GM12878 (cell line): ENCODE results near the gene TOR1AIP1. TPM values are rescaled to one million over a fixed set of nuclear protein-coding genes. Genes with fewer than 3 reads are reported as not detected.

Source experiments
- ATAC-seq: fragments of 200-7000 bp; cut with Tn5 transposase; 3 replicates; pipeline ENCODE4 v1.9.1; 2020; ENCODE audit warnings: mild to moderate bottlenecking, moderate library complexity
- BruUV-seq: library from RNA; stranded (reverse); fragments of 400-500 nt; replicated peaks from 2 replicates; lab custom pipeline; 2021; lab: Mats Ljungman, UMichigan
- CTCF ChIA-PET: fragments of 300-600 bp; sonication (Branson Sonifier 250); formaldehyde crosslinking; extraction: SDS; loops from one replicate; lab custom pipeline; 2021; ENCODE audit warnings: inconsistent platforms; lab: Yijun Ruan, JAX
- POLR2A ChIA-PET: fragments of 350-600 bp; formaldehyde crosslinking; extraction: SDS; loops from one replicate; lab custom pipeline; 2021; ENCODE audit warnings: inconsistent platforms; lab: Charles Lee
- RAD21 ChIA-PET: fragments of 300-600 bp; sonication (Branson Sonifier 250); formaldehyde crosslinking; loops from one replicate; lab custom pipeline; 2023; ENCODE audit warnings: antibody characterized with exemption; ENCODE audit not compliant: unreplicated experiment; lab: Charles Lee
- SMC1A ChIA-PET: fragments of 300-600 bp; sonication (Branson Sonifier 250); formaldehyde crosslinking; loops from one replicate; lab custom pipeline; 2023; ENCODE audit not compliant: unreplicated experiment, uncharacterized antibody; lab: Charles Lee
- DNase-seq: peaks from one replicate; pipeline ENCODE4 v3.0.0-alpha.2; 2011; ENCODE audit warnings: low read depth, low spot score
- FAIRE-seq: peaks from 3 replicates; lab custom pipeline; 2011; peaks lifted over from hg19 to GRCh38; lab: Jason Lieb, UNC
- H2AFZ ChIP-seq: 2 replicates; pipeline ENCODE4 v1.6.0; 2011; ENCODE audit warnings: low read depth, low read length, control low read depth; ENCODE audit not compliant: control insufficient read depth
- H3K27ac ChIP-seq: 2 replicates; pipeline ENCODE4 v1.5.1; 2011; ENCODE audit warnings: control low read depth; ENCODE audit not compliant: control insufficient read depth, insufficient read depth
- H3K27me3 ChIP-seq, 2 experiments: replicated peaks in 1 of 2; 2 replicates each; pipeline versions ENCODE4 v1.6.0 to v1.6.1; 2011; ENCODE audit warnings: low read length in 1 of 2; ENCODE audit not compliant: control insufficient read depth in 2 of 2, insufficient read depth in 2 of 2
- H3K36me3 ChIP-seq, 2 experiments: 2 replicates each; pipeline ENCODE4 v1.5.1; 2011; ENCODE audit warnings: low read length in 1 of 2; ENCODE audit not compliant: control insufficient read depth in 2 of 2, insufficient read depth in 2 of 2
- H3K4me1 ChIP-seq: 2 replicates; pipeline ENCODE4 v1.6.1; 2011; ENCODE audit warnings: mild to moderate bottlenecking, low read length, moderate library complexity, mixed read lengths; ENCODE audit not compliant: control insufficient read depth, insufficient read depth
- H3K4me2 ChIP-seq: 2 replicates; pipeline ENCODE4 v1.6.0; 2011; ENCODE audit warnings: control low read depth; ENCODE audit not compliant: control insufficient read depth, insufficient read depth
- H3K4me3 ChIP-seq: fragments of 200-600 bp; sonication (generic); 2 replicates; pipeline ENCODE4 v1.5.1; 2016
- H3K79me2 ChIP-seq: 2 replicates; pipeline ENCODE4 v1.6.0; 2011; ENCODE audit warnings: low read length; ENCODE audit not compliant: control insufficient read depth, insufficient read depth
- H3K9ac ChIP-seq: 2 replicates; pipeline ENCODE4 v1.8.0; 2011; ENCODE audit warnings: low read length, control low read depth, mixed read lengths; ENCODE audit not compliant: control insufficient read depth, insufficient read depth
- H3K9me3 ChIP-seq: replicated peaks from 3 replicates; pipeline ENCODE4 v1.5.1; 2011; ENCODE audit warnings: mild to moderate bottlenecking, low read length; ENCODE audit not compliant: control insufficient read depth, insufficient read depth
- H4K20me1 ChIP-seq: 2 replicates; pipeline ENCODE4 v1.6.0; 2011; ENCODE audit not compliant: control insufficient read depth, insufficient read depth
- BACH1 ChIP-seq: fragments of 450-650 bp; IDR thresholded peaks from 2 replicates; pipeline ENCODE4 v1.6.1; 2017; ENCODE audit warnings: mild to moderate bottlenecking, borderline replicate concordance
- CBX5 ChIP-seq: sonication (generic); IDR thresholded peaks from 2 replicates; pipeline ENCODE4 v1.6.1; 2016; ENCODE audit warnings: low read depth, moderate library complexity, mild to moderate bottlenecking, inconsistent platforms
- CREB1 ChIP-seq: IDR thresholded peaks from 2 replicates; pipeline ENCODE4 v1.6.1; 2012; ENCODE audit warnings: low read depth, mild to moderate bottlenecking, inconsistent platforms
- NR2C2 ChIP-seq: IDR thresholded peaks from 2 replicates; pipeline ENCODE4 v1.6.1; 2011; ENCODE audit warnings: borderline replicate concordance, low read depth; ENCODE audit not compliant: control insufficient read depth, insufficient read length
- NR2F1 ChIP-seq: fragments of 450-650 bp; conservative IDR thresholded peaks from 2 replicates; pipeline ENCODE4 v1.6.1; 2017; ENCODE audit warnings: mild to moderate bottlenecking
- POLR2A ChIP-seq: IDR thresholded peaks from 2 replicates; pipeline ENCODE4 v1.6.1; 2011; ENCODE audit warnings: low read depth, mild to moderate bottlenecking, low read length
- POLR2AphosphoS5 ChIP-seq: IDR thresholded peaks from 2 replicates; pipeline ENCODE4 v1.6.1; 2011; ENCODE audit warnings: mild to moderate bottlenecking, low read length, inconsistent platforms
- SMARCA5 ChIP-seq: fragments of 450-650 bp; IDR thresholded peaks from 2 replicates; pipeline ENCODE4 v1.6.1; 2017; ENCODE audit warnings: mild to moderate bottlenecking
- SPI1 ChIP-seq: IDR thresholded peaks from 2 replicates; pipeline ENCODE4 v1.6.1; 2011; ENCODE audit warnings: low read depth, mild to moderate bottlenecking, low read length, moderate library complexity, borderline replicate concordance; ENCODE audit not compliant: insufficient read depth
- STAT1 ChIP-seq: fragments of 450-650 bp; conservative IDR thresholded peaks from 2 replicates; pipeline ENCODE4 v1.6.1; 2014; ENCODE audit warnings: antibody characterized with exemption, mild to moderate bottlenecking
- TCF7 ChIP-seq: IDR thresholded peaks from 2 replicates; pipeline ENCODE4 v1.6.1; 2014; ENCODE audit warnings: antibody characterized with exemption, borderline replicate concordance
- WGBS: methylation state at CpG from one replicate; pipeline ENCODE4 v1.1.6; 2016; ENCODE audit warnings: low lambda C conversion rate; ENCODE audit not compliant: insufficient replicate concordance, insufficient coverage; ENCODE audit errors: missing lambda C conversion rate; 5-methylcytosine and 5-hydroxymethylcytosine counted together
- in situ Hi-C: fragments of 300-500 bp; cut with MboI; formaldehyde crosslinking; loops from 9 replicates; pipeline ENCODE4 v1.14.3; 2018; ENCODE audit warnings: mixed read lengths
- intact Hi-C: fragments of 100-400 bp; cut with micrococcal nuclease; formaldehyde crosslinking; loops from one replicate; pipeline ENCODE4 v1.14.2; 2022; ENCODE audit not compliant: unreplicated experiment
- polyA plus RNA-seq, 11 experiments: library from polyadenylated mRNA; depleted of rRNA in 4 of 11; unstranded in 6 of 11; stranded (reverse) in 5 of 11; fragments of >200 nt; fragmentation: Nextera tagmentation in 4 of 11; fragmentation: Illumina TruSeq in 1 of 11; extraction: Ambion mirVana in 4 of 11; extraction: Trizol in 1 of 11; gene quantifications; 1 replicate in 1 of 11; 2 replicates in 10 of 11; pipeline versions ENCODE4 v1.2.1 to v1.2.3, GENCODE V29; 2011 to 2016; ENCODE audit warnings: inconsistent platforms in 2 of 11, missing spikeins in 2 of 11, low read depth in 1 of 11
- total RNA-seq, 4 experiments: library from RNA; depleted of rRNA in 3 of 4; stranded (reverse); fragments of >200 nt in 3 of 4; fragmentation: Illumina TruSeq in 1 of 4; extraction: Trizol in 1 of 4; gene quantifications; 2 replicates each; pipeline versions ENCODE4 v1.2.1 to v1.2.3, GENCODE V29; 2013 to 2021
- TF ChIP-seq, protein P1 (sequence below): IDR thresholded peaks from 2 replicates; pipeline ENCODE4 v1.6.1; 2012; ENCODE audit warnings: mild to moderate bottlenecking, low read depth, low read length
- TF ChIP-seq, protein P2 (sequence below): IDR thresholded peaks from 2 replicates; pipeline ENCODE4 v1.6.1; 2011; ENCODE audit warnings: borderline replicate concordance, low read depth, mild to moderate bottlenecking, moderate library complexity, low read length; ENCODE audit not compliant: insufficient read depth, poor library complexity, severe bottlenecking
- TF ChIP-seq, protein P3 (sequence below): fragments of 450-650 bp; formaldehyde crosslinking; IDR thresholded peaks from 2 replicates; pipeline ENCODE4 v1.4.0; 2020; ENCODE audit warnings: mild to moderate bottlenecking, moderate library complexity

The TOR1AIP1 gene
- total and polyA plus RNA-seq, 10 of the 15 experiments (the other 5 are each of a cell fraction or from before 2014, with no cell fraction given) = 14.8 to 36.0 (median 25.8) TPM

DNA sequence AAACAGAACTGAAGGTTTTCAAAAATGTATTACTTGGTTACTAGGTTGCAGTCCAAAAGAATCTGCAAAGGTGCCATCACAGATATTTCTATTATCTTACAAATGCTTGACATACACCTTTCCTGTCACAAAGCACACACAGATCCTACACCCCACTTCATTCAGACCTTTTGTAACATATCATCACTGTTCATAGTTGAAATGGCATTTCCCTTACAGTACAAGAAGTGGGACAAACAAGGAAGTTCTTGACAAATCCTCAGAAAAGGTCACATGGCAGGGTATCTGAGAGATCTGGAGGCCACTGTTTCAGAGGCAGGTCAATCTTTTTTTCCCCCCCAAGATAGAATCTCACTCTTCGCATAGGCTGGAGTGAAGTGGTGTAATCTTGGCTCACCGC lies 25.8 kb upstream of the TOR1AIP1 start (continued):
- TF ChIP-seq, protein P1, sequence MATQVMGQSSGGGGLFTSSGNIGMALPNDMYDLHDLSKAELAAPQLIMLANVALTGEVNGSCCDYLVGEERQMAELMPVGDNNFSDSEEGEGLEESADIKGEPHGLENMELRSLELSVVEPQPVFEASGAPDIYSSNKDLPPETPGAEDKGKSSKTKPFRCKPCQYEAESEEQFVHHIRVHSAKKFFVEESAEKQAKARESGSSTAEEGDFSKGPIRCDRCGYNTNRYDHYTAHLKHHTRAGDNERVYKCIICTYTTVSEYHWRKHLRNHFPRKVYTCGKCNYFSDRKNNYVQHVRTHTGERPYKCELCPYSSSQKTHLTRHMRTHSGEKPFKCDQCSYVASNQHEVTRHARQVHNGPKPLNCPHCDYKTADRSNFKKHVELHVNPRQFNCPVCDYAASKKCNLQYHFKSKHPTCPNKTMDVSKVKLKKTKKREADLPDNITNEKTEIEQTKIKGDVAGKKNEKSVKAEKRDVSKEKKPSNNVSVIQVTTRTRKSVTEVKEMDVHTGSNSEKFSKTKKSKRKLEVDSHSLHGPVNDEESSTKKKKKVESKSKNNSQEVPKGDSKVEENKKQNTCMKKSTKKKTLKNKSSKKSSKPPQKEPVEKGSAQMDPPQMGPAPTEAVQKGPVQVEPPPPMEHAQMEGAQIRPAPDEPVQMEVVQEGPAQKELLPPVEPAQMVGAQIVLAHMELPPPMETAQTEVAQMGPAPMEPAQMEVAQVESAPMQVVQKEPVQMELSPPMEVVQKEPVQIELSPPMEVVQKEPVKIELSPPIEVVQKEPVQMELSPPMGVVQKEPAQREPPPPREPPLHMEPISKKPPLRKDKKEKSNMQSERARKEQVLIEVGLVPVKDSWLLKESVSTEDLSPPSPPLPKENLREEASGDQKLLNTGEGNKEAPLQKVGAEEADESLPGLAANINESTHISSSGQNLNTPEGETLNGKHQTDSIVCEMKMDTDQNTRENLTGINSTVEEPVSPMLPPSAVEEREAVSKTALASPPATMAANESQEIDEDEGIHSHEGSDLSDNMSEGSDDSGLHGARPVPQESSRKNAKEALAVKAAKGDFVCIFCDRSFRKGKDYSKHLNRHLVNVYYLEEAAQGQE = no peak
- TF ChIP-seq, protein P2, sequence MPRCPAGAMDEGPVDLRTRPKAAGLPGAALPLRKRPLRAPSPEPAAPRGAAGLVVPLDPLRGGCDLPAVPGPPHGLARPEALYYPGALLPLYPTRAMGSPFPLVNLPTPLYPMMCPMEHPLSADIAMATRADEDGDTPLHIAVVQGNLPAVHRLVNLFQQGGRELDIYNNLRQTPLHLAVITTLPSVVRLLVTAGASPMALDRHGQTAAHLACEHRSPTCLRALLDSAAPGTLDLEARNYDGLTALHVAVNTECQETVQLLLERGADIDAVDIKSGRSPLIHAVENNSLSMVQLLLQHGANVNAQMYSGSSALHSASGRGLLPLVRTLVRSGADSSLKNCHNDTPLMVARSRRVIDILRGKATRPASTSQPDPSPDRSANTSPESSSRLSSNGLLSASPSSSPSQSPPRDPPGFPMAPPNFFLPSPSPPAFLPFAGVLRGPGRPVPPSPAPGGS = no peak
- TF ChIP-seq POLR2AphosphoS5 (no peak), TCF7 (no peak), SPI1 (no peak)

DNA sequence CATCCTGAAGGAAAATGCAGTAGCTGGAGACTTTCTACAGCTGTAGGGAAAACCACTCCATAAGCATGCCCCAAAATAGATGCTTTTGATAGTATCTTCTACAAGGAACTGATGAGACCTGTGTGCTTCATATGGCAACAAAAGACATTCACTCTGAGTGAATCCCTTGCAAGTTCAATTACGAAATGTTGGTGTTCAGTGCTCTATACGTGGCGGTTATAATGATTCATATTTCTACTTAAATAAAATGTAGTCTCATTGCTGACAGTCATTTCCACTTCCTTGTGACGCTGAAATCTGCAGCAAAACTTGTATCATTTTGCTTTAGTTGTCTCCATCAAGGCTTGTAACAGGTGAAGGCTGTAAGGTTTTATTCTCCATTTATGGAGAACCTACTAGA lies 25.1 kb upstream of the TOR1AIP1 start:
- Histone ChIP-seq H3K9me3 (no peaks in the 10 kb centered on the region), H3K27me3 (no peaks in the 10 kb centered on the region), H3K79me2 (no peaks in the 10 kb centered on the region), H3K4me1 (no peaks in the 10 kb centered on the region), H3K9ac (no peak overlapping the region), H3K27ac (no peak overlapping the region), H4K20me1 (no peaks in the 10 kb centered on the region), H2AFZ (no peak overlapping the region), H3K4me3 (no peak overlapping the region), H3K4me2 (no peak overlapping the region), H3K36me3 (peaks cover 0 to 3% of the 10 kb centered on the region in 2 experiments; a peak in 2 of 4 replicates)
- TF ChIP-seq SMARCA5 (no peak), CBX5 (no peak), NR2C2 (no peak), POLR2A (no peak), STAT1 (no peak), CREB1 (no peak), BACH1 (no peak), NR2F1 (no peak)
- TF ChIP-seq, protein P3, sequence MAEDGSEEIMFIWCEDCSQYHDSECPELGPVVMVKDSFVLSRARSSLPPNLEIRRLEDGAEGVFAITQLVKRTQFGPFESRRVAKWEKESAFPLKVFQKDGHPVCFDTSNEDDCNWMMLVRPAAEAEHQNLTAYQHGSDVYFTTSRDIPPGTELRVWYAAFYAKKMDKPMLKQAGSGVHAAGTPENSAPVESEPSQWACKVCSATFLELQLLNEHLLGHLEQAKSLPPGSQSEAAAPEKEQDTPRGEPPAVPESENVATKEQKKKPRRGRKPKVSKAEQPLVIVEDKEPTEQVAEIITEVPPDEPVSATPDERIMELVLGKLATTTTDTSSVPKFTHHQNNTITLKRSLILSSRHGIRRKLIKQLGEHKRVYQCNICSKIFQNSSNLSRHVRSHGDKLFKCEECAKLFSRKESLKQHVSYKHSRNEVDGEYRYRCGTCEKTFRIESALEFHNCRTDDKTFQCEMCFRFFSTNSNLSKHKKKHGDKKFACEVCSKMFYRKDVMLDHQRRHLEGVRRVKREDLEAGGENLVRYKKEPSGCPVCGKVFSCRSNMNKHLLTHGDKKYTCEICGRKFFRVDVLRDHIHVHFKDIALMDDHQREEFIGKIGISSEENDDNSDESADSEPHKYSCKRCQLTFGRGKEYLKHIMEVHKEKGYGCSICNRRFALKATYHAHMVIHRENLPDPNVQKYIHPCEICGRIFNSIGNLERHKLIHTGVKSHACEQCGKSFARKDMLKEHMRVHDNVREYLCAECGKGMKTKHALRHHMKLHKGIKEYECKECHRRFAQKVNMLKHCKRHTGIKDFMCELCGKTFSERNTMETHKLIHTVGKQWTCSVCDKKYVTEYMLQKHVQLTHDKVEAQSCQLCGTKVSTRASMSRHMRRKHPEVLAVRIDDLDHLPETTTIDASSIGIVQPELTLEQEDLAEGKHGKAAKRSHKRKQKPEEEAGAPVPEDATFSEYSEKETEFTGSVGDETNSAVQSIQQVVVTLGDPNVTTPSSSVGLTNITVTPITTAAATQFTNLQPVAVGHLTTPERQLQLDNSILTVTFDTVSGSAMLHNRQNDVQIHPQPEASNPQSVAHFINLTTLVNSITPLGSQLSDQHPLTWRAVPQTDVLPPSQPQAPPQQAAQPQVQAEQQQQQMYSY (CRISPR knock-in tag) = no peak
- WGBS = 98% methylated on average over 4 of the region's 4 CpGs
- ChIA-PET CTCF (no interaction called here), SMC1A (no interaction called here), POLR2A (no interaction called here), RAD21 (no interaction called here)
- no peak for DNase-seq
- intact Hi-C loops = no loop called here
- no TSS peak for BruUV-seq
- FAIRE-seq = no peak
- in situ Hi-C loops = loop anchor here (25.0 kb wide), 1 partner anchor 630 kb away; no protein-coding TSS in a partner anchor
- no peak for ATAC-seq
